ENCODE data around the gene NDUFA7.

NDUFA7 gene

GRCh38 chr19:8366961-8367326 lies 45.8 kb upstream of the NDUFA7 start:
- H3K27me3 ChIP-seq (ENCODE audit: insufficient read depth, poor library complexity, severe bottlenecking): peaks cover 43% of the 10 kb centered on the region
- H3K27ac ChIP-seq (replicated peaks): no peak overlapping the region
- TF ChIP-seq, protein P1, sequence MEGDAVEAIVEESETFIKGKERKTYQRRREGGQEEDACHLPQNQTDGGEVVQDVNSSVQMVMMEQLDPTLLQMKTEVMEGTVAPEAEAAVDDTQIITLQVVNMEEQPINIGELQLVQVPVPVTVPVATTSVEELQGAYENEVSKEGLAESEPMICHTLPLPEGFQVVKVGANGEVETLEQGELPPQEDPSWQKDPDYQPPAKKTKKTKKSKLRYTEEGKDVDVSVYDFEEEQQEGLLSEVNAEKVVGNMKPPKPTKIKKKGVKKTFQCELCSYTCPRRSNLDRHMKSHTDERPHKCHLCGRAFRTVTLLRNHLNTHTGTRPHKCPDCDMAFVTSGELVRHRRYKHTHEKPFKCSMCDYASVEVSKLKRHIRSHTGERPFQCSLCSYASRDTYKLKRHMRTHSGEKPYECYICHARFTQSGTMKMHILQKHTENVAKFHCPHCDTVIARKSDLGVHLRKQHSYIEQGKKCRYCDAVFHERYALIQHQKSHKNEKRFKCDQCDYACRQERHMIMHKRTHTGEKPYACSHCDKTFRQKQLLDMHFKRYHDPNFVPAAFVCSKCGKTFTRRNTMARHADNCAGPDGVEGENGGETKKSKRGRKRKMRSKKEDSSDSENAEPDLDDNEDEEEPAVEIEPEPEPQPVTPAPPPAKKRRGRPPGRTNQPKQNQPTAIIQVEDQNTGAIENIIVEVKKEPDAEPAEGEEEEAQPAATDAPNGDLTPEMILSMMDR (IDR thresholded peaks at IDR 0.05; ENCODE audit: insufficient read depth, low read length): no peak
- no peak for TF ChIP-seq REST (IDR thresholded peaks at IDR 0.05; ENCODE audit: insufficient replicate concordance, low read depth)
- TF ChIP-seq GABPA (IDR thresholded peaks at IDR 0.05; ENCODE audit: low read depth): no peak
- no peak for TF ChIP-seq POLR2AphosphoS5 (IDR thresholded peaks at IDR 0.05; ENCODE audit: low read depth)
- TF ChIP-seq SPI1 (IDR thresholded peaks at IDR 0.05; ENCODE audit: borderline replicate concordance, low read depth): no peak
- DNase-seq (ENCODE audit: low read depth in 1 of 2, low spot score in 1 of 2): no peak
- H3K4me3 ChIP-seq (replicated peaks; ENCODE audit: insufficient read depth, low read length): no peak overlapping the region

- Histone ChIP-seq H3K4me3 (replicated peaks; ENCODE audit: insufficient read depth, low read length) (no peak overlapping the region), H3K27ac (replicated peaks) (no peak overlapping the region), H3K27me3 (ENCODE audit: insufficient read depth, poor library complexity, severe bottlenecking) (peaks cover 43% of the 10 kb centered on the region)
- no peak for TF ChIP-seq REST (IDR thresholded peaks at IDR 0.05; ENCODE audit: insufficient replicate concordance, low read depth)
- no peak for TF ChIP-seq GABPA (IDR thresholded peaks at IDR 0.05; ENCODE audit: low read depth)
- TF ChIP-seq, protein P1 (IDR thresholded peaks at IDR 0.05; ENCODE audit: insufficient read depth, low read length): no peak
- no peak for TF ChIP-seq SPI1 (IDR thresholded peaks at IDR 0.05; ENCODE audit: borderline replicate concordance, low read depth)
- TF ChIP-seq POLR2AphosphoS5 (IDR thresholded peaks at IDR 0.05; ENCODE audit: low read depth): no peak
- DNase-seq (ENCODE audit: low read depth in 1 of 2, low spot score in 1 of 2): no peak
These were observed 45.0 kb upstream of the NDUFA7 start for GRCh38 chr19:8366121-8366581.

DNA sequence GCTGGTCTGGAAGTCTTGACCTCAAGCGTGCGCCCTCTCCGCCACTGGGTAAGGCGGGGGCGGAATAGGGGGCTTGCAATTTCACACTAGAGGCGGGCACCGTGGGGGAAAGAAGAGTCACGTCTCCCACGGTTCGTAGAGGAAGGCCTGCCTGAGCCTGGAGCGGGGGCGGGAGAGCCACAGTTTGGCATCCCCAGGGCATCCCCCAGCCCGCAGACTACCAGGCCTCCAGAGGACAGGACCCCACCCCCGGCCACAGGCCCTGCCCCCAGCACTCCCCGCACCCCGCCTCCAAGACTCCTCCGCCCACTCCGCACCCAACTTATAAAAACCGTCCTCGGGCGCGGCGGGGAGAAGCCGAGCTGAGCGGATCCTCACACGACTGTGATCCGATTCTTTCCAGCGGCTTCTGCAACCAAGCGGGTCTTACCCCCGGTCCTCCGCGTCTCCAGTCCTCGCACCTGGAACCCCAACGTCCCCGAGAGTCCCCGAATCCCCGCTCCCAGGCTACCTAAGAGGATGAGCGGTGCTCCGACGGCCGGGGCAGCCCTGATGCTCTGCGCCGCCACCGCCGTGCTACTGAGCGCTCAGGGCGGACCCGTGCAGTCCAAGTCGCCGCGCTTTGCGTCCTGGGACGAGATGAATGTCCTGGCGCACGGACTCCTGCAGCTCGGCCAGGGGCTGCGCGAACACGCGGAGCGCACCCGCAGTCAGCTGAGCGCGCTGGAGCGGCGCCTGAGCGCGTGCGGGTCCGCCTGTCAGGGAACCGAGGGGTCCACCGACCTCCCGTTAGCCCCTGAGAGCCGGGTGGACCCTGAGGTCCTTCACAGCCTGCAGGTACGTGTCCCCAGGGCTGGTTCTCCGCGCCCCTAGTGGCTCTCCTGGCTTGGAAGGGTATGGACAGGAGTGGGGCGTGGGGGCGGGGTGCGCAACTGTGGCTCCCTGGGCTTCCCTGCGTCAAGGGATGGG lies 42.9 kb upstream of the NDUFA7 start, which contains the start of gene ANGPTL4:
Gene ANGPTL4, plus strand, starts transcription at position 353 of the 969 bp plus-strand sequence. Its CDS starts 167 bp downstream, at position 520.
- Histone ChIP-seq H3K4me3 (replicated peaks; ENCODE audit: insufficient read depth, low read length) (no peak within 1 kb of the TSS), H3K27ac (replicated peaks) (no peak within 1 kb of the TSS), H3K27me3 (ENCODE audit: insufficient read depth, poor library complexity, severe bottlenecking) (peaks cover 43% of the 10 kb centered on the region)
- DNase-seq (ENCODE audit: low read depth in 1 of 2, low spot score in 1 of 2): peak in 1 of 2 experiments; percentile 7
- TF ChIP-seq GABPA (IDR thresholded peaks at IDR 0.05; ENCODE audit: low read depth) (no peak), SPI1 (IDR thresholded peaks at IDR 0.05; ENCODE audit: borderline replicate concordance, low read depth) (no peak), REST (IDR thresholded peaks at IDR 0.05; ENCODE audit: insufficient replicate concordance, low read depth) (no peak), POLR2AphosphoS5 (IDR thresholded peaks at IDR 0.05; ENCODE audit: low read depth) (no peak)
- TF ChIP-seq, protein P1 (IDR thresholded peaks at IDR 0.05; ENCODE audit: insufficient read depth, low read length): no peak

Measured in HL-60 (cell line).